ENCODE data around the gene CNBP. TPM values are rescaled to one million over a fixed set of nuclear protein-coding genes. Genes with fewer than 3 reads are reported as not detected.
A peak's percentile ranks its signal among the peaks of the same experiment; 100 is the strongest.

Gene CNBP
- total and polyA plus RNA-seq, 2 of the 13 experiments (the other 11 are each of a cell fraction or from before 2014, with no cell fraction given): 282 to 354 TPM

- TF ChIP-seq TERF1 (CRISPR knock-in tag; IDR thresholded peaks at IDR 0.05): no peak
- no peak for TF ChIP-seq ZNF572 (CRISPR knock-in tag; IDR thresholded peaks at IDR 0.05)
- no peak for TF ChIP-seq ZNF792 (CRISPR knock-in tag; IDR thresholded peaks at IDR 0.05)
- TF ChIP-seq, protein P1, sequence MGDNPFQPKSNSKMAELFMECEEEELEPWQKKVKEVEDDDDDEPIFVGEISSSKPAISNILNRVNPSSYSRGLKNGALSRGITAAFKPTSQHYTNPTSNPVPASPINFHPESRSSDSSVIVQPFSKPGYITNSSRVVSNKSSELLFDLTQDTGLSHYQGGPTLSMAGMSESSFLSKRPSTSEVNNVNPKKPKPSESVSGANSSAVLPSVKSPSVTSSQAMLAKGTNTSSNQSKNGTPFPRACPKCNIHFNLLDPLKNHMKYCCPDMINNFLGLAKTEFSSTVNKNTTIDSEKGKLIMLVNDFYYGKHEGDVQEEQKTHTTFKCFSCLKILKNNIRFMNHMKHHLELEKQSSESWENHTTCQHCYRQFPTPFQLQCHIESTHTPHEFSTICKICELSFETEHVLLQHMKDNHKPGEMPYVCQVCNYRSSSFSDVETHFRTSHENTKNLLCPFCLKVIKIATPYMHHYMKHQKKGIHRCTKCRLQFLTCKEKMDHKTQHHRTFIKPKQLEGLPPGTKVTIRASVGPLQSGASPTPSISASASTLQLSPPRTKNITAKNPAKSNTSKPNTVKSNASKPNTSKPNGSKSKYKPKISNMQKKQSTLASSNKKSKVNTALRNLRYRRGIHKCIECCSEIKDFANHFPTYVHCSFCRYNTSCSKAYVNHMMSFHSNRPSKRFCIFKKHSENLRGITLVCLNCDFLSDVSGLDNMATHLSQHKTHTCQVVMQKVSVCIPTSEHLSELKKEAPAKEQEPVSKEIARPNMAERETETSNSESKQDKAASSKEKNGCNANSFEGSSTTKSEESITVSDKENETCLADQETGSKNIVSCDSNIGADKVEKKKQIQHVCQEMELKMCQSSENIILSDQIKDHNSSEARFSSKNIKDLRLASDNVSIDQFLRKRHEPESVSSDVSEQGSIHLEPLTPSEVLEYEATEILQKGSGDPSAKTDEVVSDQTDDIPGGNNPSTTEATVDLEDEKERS (CRISPR knock-in tag; IDR thresholded peaks at IDR 0.05): no peak
- no peak for TF ChIP-seq RFX5 (IDR thresholded peaks at IDR 0.05; ENCODE audit: low read depth, low read length)
- TF ChIP-seq ZNF709 (CRISPR knock-in tag; IDR thresholded peaks at IDR 0.05): no peak
Observed at GRCh38 chr3:129213238-129213637, 29.5 kb upstream of the CNBP start (continued).

- ChIA-PET CTCF (ENCODE audit: low intra/inter-chr PET ratio, low total read pairs) (no interaction called here), POLR2A (interaction anchor here (0.6 to 1.0 kb wide), 2 partner anchors 13 to 28 kb away, joined by 3 to 4 read pairs; partner anchors contain the start of gene CNBP)
- in situ Hi-C loops (cut with HindIII; ENCODE audit: extremely low pct_ligation_motif_present, low pct_unique_long_range_greater_than_20kb) (no loop called here), intact Hi-C loops (cut with micrococcal nuclease; ENCODE audit: unreplicated experiment) (no loop called here)
- Histone ChIP-seq H3K9me3 (ENCODE audit: low read length) (no peaks in the 10 kb centered on the region), H3K4me2 (ENCODE audit: low read depth, low read length) (peak overlapping the region; percentile 76), H3K4me1 (ENCODE audit: insufficient read depth, low read length) (peaks cover 22% of the 10 kb centered on the region), H3K79me2 (ENCODE audit: insufficient read depth, low read length) (no peaks in the 10 kb centered on the region), H3K36me3 (replicated peaks in 1 of 2; ENCODE audit: control insufficient read depth in 1 of 2, insufficient read depth in 2 of 2, low read length in 2 of 2) (no peaks in the 10 kb centered on the region), H3K27ac (ENCODE audit: extremely low read length, insufficient read depth, low read length) (no peak overlapping the region), H4K20me1 (ENCODE audit: insufficient read depth, low read length) (no peaks in the 10 kb centered on the region), H3K27me3 (ENCODE audit: control insufficient read depth in 1 of 2, insufficient read depth in 2 of 2, low read length in 2 of 2) (0 out of 5 replicates have a peak, but pooled peaks cover 0 to 2% of the 10 kb centered on the region in 2 experiments), H3K9ac (ENCODE audit: insufficient read depth, low read depth, low read length) (peak overlapping the region; percentile 48; the same call in 1 of the 2 replicates), H2AFZ (ENCODE audit: low read length) (peak overlapping the region; percentile 78), H3K4me3 (replicated peaks in 1 of 3; ENCODE audit: insufficient read depth in 1 of 3, low read depth in 2 of 3, low read length in 3 of 3) (peak overlapping the region in 2 of 3 experiments; percentile 36 to 65; a peak in 4 of 6 replicates)
- FAIRE-seq (no peak), ATAC-seq (peak; percentile 94), DNase-seq (ENCODE audit: low spot score) (peak; percentile 34)
- no TSS peak for BruUV-seq (replicated peaks)
- 3% methylated on average over 6 of the region's 6 CpGs for WGBS (ENCODE audit: low lambda C conversion rate)
- TF ChIP-seq ZNF12 (CRISPR knock-in tag; IDR thresholded peaks at IDR 0.05): no peak
- 0 out of 2 replicates have a peak, but pooled peaks have one; percentile 36 for TF ChIP-seq MYC (CRISPR knock-in tag; IDR thresholded peaks at IDR 0.05; ENCODE audit: borderline replicate concordance)
- no peak for TF ChIP-seq KLF13 (CRISPR knock-in tag; IDR thresholded peaks at IDR 0.05)
- TF ChIP-seq GABPA (IDR thresholded peaks at IDR 0.05; ENCODE audit: low read depth, low read length): no peak
- TF ChIP-seq GABPA (CRISPR knock-in tag; IDR thresholded peaks at IDR 0.05; ENCODE audit: low read depth): peak; percentile 49
- peak; percentile 39; the same call in 1 of the 2 replicates for TF ChIP-seq ZNF292 (CRISPR knock-in tag; IDR thresholded peaks at IDR 0.05; ENCODE audit: borderline replicate concordance, low read depth)
- no peak for TF ChIP-seq RBFOX2 (IDR thresholded peaks at IDR 0.05; ENCODE audit: low read depth, low read length)
- TF ChIP-seq KAT2B (IDR thresholded peaks at IDR 0.05; ENCODE audit: borderline replicate concordance, low read depth, low read length): no peak
- TF ChIP-seq ZFP36L1 (CRISPR knock-in tag; IDR thresholded peaks at IDR 0.05): no peak
- TF ChIP-seq MAFK (conservative IDR thresholded peaks at IDR 0.05 in 1 of 2, IDR thresholded peaks at IDR 0.05 in 1 of 2; ENCODE audit: low read length in 2 of 2): peak; percentile 38 to 50
- no peak for TF ChIP-seq SETDB1 (CRISPR knock-in tag; IDR thresholded peaks at IDR 0.05; ENCODE audit: borderline replicate concordance)
- peak; percentile 45; the same call in 1 of the 2 replicates for TF ChIP-seq MAFF (IDR thresholded peaks at IDR 0.05; ENCODE audit: low read depth, low read length)
- 0 out of 2 replicates have a peak, but pooled peaks have one; percentile 15 for TF ChIP-seq SAP130 (CRISPR knock-in tag; IDR thresholded peaks at IDR 0.05; ENCODE audit: low read depth)
- TF ChIP-seq, protein P2, sequence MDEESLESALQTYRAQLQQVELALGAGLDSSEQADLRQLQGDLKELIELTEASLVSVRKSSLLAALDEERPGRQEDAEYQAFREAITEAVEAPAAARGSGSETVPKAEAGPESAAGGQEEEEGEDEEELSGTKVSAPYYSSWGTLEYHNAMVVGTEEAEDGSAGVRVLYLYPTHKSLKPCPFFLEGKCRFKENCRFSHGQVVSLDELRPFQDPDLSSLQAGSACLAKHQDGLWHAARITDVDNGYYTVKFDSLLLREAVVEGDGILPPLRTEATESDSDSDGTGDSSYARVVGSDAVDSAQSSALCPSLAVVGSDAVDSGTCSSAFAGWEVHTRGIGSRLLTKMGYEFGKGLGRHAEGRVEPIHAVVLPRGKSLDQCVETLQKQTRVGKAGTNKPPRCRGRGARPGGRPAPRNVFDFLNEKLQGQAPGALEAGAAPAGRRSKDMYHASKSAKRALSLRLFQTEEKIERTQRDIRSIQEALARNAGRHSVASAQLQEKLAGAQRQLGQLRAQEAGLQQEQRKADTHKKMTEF (CRISPR knock-in tag; IDR thresholded peaks at IDR 0.05): no peak
Observed at GRCh38 chr3:129211772-129212171, 28.1 kb upstream of the CNBP start.

Measured in HepG2 (cell line).